DMS153 treated with DMSO at 0.1 percent for 48 hours (cell line): Measurements from ENCODE around the gene ZNF423.
"Not testable (repeated sequence)": the region's sequence is repeated elsewhere in the genome, so short reads cannot be mapped to it uniquely, and the experiment has no call there.

Source experiments
- DNase-seq: peaks from one replicate; lab custom pipeline; 2025; ENCODE audit not compliant: unreplicated experiment; lab: John Stamatoyannopoulos, UW

Gene ZNF423

DNA sequence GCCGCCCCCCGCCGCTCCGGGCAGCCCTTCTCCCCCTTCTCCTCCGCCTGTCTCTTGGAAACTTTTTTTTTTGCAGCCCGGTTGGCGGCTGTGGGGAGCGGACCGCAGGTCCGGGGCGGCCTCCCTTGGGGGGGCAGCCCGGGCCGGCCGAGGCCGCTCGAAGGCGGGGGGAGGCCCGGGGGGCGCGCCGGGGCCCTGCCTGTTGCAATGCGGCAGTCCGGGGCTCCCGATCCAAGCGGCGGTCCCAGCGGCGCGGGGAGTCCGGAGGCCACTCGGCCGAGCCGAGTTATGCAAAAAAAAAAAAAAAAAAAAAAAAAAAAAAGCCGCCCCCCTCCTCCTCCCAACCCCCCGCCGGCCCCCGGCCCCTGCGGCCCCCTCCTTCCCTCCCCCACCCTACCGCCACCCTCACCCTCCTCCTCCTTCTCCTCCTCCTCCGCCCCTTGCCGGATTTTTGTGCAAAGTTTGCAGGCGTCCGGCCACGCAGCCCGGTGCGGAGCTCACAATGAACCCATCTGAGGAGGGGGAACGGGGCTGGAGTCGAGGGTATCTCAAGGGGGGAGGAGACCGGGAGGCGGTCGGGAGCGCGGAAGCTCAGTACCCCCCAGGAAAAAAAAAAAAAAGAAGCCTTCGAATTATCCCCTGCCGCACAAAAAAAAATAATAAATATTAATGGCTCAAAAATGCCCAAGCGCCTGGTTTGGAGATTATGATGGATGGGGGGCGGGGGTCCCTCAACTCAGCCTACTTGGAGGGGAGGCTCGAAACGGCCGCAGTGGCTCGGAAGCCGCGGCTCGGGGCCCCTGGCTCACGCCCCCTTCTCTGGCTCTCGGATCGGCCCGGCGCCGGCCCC, at the start of gene ZNF423:
Gene ZNF423, minus strand, starts transcription at position 291 of the 850 bp plus-strand sequence. CDS start 338 bp downstream, outside the sequence.
- DNase-seq = no peak

DNA sequence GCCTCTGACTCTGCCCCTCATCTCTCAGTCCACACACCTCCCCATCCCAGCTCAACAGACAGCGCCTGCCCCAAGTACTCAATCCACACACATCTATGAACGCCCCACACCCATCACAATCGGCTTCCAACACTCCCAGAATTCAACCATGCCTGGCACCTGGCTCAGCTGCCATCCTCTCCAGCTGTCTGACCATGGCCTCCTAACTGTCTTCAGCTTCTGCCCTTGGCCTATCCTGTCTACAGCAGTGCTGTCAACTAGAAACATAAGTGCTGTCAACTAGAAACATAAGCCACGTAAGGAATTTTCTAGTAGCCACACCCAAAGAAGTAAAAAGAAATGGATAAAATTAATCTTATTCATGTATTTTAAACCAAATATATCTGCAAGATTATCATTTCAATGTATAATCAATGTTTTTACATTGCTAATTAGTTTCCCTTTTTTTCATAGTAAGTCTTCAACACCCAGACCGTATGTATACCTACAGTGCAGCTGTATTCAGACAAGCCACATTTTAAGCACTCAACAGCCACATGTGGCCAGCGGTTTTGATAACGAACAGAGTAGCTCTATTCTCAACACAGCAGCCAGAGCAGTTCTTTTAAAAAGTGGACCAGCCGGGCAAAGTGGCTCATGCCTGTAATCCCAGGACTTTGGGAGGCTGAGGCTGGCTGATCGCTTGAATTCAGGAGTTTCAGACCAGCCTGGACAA, 48.6 kb upstream of the ZNF423 start:
- no peak for DNase-seq

DNA sequence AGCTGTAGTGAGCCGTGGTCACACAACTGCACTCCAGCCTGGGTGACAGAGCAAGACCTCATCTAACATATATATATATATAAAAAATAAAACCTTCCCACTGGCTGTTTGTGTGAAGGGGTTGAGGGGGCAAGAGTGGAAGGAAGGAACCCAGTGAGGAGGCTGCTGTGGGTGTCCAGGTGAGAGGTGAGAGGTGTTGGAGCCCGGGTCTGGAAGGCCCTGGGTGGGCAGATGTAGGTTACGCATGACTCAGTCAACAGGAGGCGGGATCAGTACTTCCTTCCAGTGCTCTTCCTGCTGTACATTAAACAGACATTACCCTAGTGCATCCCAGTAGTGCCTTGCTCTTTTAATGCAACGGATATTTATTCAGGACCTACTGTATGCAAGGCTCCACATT, 47.0 kb upstream of the ZNF423 start:
- DNase-seq = no peak

DNA sequence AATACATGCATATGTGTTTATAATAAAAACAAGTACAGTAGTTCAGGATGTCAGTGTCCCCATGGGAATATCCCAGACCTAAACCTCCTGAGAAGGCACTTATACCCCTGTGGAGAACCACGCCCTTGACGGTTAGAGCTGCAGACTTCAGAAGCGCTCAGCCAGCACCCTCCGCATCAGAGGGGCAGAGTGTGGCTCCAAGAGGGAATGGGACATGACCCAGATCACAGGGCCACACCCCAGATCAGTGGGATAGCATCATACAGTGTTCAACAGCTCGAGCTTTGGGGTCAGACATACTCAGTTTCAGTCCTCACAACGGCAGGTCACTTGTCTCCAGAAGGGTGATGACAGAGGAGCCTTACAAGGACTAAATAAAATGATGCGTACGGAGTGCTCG, 45.8 kb upstream of the ZNF423 start:
- DNase-seq = no peak

DNA sequence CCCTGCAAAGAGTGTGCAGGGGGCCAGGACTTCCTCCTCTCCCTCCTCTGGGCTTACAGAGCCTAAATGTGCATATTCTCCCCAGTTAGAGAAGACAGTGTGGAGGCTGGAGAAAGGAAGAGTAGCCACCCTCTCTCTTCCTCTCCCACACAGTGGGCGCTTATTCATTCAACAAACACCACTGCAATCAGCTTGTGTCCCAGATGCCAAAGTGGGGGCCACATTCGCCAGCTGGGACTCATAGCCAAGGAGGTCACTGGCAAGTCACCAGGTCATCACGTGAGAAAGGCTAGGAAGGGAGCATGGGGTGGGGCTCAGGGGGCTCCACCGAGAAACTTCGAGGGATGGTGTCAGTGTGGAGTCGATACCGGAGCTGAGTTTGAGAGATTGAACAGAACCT, 45.0 kb upstream of the ZNF423 start:
- DNase-seq = no peak

DNA sequence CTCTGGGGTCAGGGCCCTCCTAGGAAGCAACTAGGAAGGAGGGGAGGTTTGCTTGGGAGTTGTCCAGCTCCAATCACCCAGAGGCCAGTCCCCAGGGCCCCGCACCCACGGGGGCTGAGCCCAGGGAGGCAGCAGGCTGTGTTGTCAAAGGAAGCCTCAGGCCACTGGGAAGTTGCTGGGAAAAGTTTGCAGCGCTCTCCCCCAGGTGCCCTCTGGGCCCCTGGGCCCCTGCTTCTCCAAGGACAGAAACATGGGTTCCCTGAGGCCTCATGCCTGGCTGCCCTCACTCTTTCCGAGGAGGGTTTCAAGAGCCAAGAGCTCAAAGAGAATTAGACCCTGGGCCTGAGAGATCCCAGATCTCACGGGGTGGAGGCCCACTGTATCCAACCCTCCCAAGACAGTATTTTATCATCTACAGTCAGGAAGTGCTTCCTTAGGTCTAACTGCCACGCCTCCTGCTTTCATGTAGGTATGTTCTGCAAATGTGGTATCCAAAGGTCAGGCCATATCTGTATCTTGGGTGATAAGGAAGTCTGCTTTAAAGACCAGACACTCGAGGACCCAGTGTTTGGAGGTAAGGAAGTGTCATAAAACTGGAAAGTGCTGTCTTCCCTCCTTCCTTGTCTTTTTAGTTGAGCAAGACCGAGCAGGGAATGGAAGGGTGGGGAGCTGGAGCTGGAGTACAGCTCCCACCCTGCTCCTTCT, 44.2 kb upstream of the ZNF423 start:
- DNase-seq = no peak

DNA sequence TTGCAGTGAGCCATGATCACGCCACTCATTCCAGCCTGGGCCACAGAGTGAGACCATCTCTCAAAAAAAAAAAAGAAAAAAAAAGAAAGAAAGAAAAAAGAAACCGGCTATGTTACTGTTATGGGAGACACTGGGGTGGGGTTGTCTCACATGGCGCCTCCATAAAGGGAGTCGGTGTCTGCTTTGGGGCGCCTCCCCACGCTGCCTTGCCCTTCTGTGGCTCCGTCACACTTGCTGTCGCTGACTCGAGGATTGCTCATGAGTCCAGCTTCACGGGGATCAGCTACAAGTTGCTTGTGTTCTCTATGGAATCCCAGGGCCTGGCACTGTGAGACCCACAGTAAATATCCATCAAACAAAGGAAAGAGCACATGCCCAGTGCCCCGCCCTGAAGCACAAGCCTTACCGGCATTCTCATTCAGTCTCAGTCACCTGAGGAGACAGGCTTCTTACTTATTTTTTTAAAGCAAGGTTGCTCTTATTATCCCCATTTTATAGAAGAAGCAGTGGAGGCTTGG, 40.6 kb upstream of the ZNF423 start:
- DNase-seq = no peak

DNA sequence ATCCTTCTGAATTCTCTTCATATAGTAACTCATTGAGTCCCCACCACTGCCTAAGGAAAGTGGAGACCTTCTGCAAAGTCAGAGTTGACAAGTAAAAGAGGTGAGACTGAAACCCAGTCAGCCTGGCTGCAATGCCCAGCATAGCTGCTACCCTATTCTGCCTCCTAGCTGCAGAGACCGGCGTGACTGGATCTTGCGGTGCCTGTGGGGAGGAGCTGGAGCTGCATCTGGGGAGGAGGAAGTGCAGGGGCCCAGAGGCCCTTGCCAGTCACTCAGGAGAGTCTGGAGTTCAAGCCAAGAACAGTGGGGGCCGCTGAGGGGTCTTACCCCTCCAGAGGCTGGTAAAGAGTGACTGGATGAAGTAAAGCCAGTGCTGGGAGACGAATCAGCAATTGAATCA, 35.0 kb upstream of the ZNF423 start:
- no peak for DNase-seq

DNA sequence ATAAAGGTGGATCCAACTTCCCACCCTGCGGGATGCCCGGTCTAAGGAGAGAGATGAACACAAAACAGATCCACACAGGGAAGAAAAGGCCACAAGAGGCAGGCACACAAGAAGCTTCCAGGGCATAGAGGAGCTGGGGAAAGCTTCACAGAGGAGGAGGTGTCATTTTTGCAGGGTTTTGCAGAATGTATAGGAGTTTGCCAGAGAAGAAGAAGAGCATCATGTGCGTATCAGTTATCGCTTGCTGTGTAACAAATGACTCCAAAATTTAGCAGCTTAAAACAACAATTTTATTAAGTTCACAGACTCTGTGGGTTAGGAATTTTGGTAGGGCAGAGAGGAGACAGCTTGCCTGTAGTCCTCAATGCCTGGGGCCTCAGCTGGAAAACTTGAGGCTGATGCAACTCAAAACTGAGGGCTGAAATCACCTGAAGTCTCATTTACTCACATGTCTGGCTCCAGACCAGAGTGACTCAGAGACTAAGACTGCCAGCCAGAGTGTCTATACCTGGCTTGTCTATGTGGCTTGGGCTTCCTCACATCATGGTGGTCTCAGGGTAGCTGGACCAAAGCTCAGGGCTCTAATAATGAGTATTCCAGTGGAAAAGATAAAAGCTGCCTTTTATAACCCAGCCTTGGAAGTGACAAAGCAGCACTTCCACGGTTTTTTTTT, 33.9 kb upstream of the ZNF423 start:
- DNase-seq = no peak

DNA sequence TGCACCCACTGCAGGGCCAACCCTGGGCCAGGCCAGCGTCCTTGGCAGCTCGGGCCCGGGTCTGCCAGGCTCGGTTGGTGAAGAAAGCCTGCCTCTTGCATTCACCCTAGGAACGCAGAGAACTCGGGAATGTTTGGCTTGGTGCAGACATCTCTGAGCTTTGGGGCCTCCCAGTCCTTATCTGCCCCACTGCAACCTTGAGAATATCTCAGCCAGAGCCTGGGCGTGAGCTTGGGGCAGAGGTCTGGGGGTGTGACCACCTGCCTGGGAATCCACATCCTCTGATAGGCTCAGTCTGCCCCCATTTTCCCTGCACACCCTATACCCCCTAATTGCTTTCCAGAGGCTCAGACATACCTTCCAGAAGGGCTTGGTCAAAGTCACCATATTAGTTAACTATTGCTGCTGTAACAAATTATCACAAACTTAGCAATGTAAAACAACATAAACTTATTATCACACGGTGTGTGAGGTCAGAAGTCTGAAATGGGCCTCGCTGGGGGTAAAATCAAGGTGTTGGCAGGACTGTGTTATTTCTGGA, 30.7 kb upstream of the ZNF423 start:
- no peak for DNase-seq

DNA sequence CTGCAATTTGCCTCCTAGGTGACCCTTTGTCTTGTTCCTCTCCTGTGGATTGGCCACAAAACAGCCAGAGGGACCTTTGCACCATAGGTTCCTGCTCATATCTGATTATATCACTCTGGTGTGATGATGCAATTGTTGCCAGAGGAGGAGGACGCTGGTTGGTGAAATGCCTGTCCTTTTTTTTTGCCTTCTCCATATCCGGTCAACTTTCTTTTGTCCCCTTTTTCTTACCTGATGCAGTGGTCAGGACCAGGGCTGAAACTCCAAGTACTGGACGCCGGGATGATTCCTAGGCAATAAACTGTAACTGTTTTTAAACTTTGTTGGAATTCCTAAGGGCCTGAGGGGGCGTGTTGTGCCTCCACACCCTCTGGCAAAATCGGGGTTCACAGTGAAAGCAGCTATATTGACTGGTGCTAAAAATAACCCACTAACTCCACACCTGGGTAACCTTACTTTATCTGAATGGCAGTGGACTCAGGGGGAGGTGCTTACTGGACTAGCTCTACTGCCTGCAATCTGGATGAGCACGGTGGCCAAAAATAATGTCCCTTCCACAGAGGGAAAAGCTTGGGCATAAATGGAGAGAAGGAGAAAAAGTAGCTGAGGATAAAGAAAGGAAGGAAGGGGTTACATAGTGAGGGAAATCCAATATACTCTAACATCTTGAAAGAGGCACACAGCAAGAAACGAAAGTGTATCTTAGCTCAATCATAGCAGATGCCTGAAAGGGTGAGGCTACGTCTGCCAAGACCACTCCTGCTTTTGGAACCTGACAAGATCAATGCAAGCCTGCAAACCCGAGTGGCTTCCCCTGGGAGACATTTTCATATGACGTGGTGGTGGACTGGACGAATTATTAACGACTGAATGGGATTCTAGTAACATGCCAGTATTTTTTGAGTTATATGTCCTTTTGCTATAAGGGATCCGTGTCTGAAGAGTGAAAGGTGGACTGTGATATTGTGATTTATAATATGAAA, 28.4 kb upstream of the ZNF423 start:
- no peak for DNase-seq

DNA sequence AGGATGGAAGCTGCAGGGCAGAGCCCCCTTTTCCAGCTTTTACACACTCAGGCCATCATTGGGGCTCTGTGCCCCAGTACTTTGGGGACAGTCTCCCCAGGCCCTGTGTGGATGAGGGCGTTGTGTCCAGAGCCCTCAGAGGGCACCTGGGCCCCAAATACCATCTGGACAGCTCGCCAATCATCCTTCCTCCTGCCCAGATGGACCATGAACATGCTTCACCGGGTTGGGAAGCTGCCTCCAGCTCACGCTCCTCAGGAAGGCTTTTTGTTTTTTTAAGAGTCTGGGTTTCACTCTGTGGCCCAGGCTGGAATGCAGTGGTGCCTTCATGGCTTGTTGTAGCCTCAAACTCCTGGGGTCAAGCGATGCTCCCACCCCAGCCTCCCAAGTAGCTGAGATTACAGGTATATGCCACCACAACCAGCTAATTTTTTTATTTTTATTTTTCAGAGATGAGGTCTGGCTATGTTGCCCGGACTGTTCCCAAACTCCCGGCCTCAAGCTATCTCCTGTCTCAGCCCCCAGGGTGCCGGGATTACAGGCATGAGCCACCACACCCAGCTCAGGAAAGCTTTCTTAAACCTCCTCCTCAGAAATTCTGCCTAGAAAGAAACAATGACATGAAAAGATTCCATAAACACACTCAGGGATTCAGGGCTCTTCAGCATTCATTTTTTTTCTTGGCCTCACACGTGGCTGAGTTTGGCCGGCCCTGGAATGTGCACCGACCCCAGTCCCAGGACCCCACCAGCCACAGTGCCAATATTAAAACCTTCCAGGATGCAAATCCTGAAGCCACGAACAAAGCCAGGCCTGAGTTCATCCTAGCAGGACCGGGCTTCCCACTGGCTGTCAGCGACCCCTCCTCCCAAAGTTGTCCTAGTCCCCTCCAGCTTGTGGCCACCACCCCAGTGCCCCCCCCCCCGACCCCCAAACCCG, 27.4 kb upstream of the ZNF423 start:
- DNase-seq = no peak

DNA sequence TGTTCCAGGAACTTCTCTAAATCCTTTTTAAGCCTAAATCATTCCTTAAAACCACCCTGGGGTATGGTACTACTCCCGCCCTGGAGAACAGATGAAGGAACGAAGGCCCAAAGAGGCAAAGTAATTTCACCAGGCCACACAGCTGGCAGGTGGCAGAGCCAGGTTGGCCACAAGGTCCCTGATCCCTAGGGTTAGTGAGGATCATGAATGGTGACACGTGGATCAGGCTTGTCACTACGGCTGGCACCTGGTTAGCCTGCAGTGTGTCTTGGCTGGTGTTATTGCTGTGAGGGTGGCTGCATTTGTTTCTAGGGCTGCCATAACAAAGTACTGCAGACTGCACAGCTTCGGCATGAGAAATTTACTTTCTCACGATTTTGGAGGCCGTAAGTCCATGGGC, 26.0 kb upstream of the ZNF423 start:
- DNase-seq = no peak

DNA sequence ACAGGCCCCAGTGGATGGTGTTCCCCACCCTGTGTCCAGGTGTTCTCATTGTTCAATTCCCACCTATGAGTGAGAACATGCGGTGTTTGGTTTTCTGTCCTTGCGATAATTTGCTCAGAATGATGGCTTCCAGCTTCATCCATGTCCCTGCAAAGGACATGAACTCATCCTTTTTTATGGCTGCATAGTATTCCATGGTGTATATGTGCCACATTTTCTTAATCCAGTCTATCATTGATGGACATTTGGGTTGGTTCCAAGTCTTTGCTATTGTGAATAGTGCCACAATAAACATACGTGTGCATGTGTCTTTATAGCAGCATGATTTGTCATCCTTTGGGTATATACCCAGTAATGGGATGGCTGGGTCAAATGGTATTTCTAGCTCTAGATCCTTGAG, 22.6 kb upstream of the ZNF423 start:
- not testable (repeated sequence) for DNase-seq

DNA sequence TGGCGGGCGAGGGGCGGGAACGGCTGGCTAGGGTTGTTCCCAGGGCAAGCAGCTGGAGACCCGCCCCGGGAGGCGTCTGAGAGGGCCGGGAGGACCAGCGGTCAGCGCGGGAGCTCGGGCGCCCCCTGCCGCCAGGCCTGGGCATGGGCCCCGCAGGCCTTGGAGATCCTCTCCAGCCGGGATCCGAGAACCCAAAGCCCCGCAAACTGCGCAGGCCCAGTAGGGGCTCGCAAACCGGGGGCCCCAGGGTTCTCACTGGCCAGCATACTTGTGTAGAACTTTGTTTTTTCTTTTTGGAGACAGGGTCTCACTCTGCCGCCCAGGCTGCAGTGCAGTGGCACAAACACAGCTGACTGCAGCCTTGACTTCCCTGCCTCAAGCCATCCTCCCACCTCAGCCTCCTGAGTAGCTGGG, 20.8 kb upstream of the ZNF423 start:
- no peak for DNase-seq

DNA sequence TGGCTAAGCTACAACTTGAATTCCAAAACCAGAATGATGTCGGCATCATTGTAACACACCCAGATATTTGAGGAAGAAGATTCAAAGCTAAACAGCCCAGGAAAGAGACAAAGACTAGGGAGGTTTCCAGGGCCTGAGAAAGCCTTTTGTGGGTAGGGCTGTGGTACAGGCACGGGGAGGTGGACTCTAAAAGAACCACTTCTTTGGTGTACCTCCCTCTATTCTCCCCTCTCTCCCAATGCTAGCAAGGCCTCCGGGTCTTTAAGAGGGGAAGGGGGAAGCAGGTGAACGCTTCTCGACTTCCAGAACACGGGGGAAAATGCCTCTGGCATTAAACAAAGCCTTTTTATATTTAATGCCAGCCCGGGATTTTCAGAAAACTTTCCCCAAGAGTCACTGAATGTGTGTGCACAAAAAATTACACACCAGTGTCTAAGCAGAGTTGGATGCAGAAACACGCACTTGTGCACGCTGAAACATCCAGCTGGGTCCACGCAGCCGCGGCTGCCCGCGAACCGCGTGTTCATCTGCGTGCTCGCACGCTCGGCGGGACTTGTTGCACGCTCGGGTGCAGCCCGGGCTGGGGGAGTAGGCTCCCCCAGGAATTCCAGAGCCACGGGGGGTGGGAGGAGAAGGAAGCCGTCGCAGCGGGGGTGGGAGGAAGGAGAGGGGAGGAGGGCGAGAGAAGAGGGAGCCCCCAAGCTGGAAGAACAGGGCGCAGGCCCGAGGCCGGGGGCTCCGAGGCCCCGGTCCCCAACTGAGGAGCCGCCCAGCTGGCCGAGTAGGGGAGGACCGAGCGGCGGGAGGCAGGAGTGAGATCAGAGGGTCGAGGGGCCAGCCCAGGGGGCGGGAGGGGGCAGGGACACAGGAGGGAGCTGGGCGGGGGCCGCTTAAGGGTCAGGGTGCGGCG, 20.1 kb upstream of the ZNF423 start:
- no peak for DNase-seq

DNA sequence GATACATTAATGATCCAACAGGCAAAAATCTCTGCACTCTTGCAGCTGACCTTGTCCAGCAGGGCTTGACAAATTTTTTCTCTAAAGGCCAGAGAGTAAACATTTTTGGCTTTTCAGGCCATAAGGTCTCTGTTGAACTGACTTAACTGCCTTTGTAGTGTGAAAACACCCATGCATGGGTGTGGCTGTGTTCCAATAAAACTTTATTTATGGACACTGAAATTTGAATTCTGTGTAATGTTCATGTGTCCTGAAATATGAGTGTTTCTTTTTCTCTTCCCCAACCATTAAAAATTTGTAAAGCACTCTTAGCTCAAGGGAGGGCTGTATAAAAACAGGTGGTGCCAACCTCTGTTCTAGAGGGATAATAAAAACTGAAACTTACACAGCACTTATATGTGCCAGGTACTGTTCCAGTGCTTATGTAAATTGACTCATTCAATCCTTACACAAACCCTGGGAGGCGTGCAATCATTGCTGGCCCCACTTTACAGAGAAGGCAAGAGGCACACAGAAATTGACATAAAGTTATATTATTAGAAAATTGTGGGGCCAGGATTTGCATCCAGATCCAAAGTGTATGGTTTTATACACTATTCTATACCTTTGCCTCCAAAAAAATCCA, 18.8 kb upstream of the ZNF423 start:
- DNase-seq = no peak
